Prostate gland (tissue), 2 donors: ENCODE measurements around the gene CAMSAP1. TPM values are rescaled to one million over a fixed set of nuclear protein-coding genes. Genes with fewer than 3 reads are reported as not detected.
A peak's percentile ranks its signal among the peaks of the same experiment; 100 is the strongest.
"Not testable (repeated sequence)": the region's sequence is repeated elsewhere in the genome, so short reads cannot be mapped to it uniquely, and the experiment has no call there.

Experiments
- DNase-seq: peaks from one replicate; pipeline ENCODE4 v3.0.0-alpha.2; 2019; ENCODE audit warnings: low spot score
- H3K27ac ChIP-seq, 2 donors: fragments of 200-600 bp; sonication (generic); 2 replicates each; pipeline ENCODE4 v1.5.1; 2017 to 2019
- H3K27me3 ChIP-seq: fragments of 200-600 bp; sonication (generic); replicated peaks from 2 replicates; pipeline ENCODE4 v1.5.1; 2019; ENCODE audit not compliant: insufficient read depth
- H3K36me3 ChIP-seq, 2 donors: fragments of 200-600 bp; sonication (generic); 1 replicate in 1 of 2; 2 replicates in 1 of 2; pipeline versions ENCODE4 v1.5.1 to v1.8.1; 2017 to 2019
- H3K4me1 ChIP-seq: fragments of 200-600 bp; sonication (generic); replicated peaks from 2 replicates; pipeline ENCODE4 v1.5.1; 2019
- H3K4me3 ChIP-seq, 2 donors: fragments of 200-600 bp; sonication (generic); 2 replicates each; pipeline ENCODE4 v1.5.1; 2017 to 2019
- H3K9me3 ChIP-seq: fragments of 200-600 bp; sonication (generic); 2 replicates; pipeline ENCODE4 v1.5.1; 2017
- POLR2A ChIP-seq: fragments of 450-650 bp; IDR thresholded peaks from one replicate; pipeline ENCODE4 v1.6.1; 2016; ENCODE audit warnings: antibody characterized with exemption, mild to moderate bottlenecking
- POLR2AphosphoS5 ChIP-seq: sonication (generic); formaldehyde crosslinking; IDR thresholded peaks from one replicate; pipeline ENCODE4 v1.6.1; 2017; ENCODE audit warnings: antibody characterized with exemption
- WGBS: methylation state at CpG from one replicate; pipeline ENCODE4 v1.1.5; 2018; 5-methylcytosine and 5-hydroxymethylcytosine counted together
- intact Hi-C: fragments of 100-400 bp; cut with DNase I; formaldehyde crosslinking; loops from one replicate; pipeline ENCODE4 v1.14.2; 2022
- total RNA-seq, 2 donors: library from RNA; depleted of rRNA; stranded (reverse); fragments of >200 nt; gene quantifications; one replicate each; pipeline ENCODE4 v1.1.0, GENCODE V29; 2016
- TF ChIP-seq, protein P1 (sequence below), 4 experiments: fragments of 200-600 bp in 2 of 4; fragments of 450-650 bp in 2 of 4; sonication (generic) in 2 of 4; IDR thresholded peaks; 1 replicate in 3 of 4; 2 replicates in 1 of 4; pipeline ENCODE4 v1.5.1; 2016 to 2019; ENCODE audit warnings: antibody characterized with exemption in 4 of 4, mild to moderate bottlenecking in 2 of 4, moderate library complexity in 2 of 4

Gene CAMSAP1
- total RNA-seq, 2 donors from 2014 or later = 28.3 to 86.6 TPM

DNA sequence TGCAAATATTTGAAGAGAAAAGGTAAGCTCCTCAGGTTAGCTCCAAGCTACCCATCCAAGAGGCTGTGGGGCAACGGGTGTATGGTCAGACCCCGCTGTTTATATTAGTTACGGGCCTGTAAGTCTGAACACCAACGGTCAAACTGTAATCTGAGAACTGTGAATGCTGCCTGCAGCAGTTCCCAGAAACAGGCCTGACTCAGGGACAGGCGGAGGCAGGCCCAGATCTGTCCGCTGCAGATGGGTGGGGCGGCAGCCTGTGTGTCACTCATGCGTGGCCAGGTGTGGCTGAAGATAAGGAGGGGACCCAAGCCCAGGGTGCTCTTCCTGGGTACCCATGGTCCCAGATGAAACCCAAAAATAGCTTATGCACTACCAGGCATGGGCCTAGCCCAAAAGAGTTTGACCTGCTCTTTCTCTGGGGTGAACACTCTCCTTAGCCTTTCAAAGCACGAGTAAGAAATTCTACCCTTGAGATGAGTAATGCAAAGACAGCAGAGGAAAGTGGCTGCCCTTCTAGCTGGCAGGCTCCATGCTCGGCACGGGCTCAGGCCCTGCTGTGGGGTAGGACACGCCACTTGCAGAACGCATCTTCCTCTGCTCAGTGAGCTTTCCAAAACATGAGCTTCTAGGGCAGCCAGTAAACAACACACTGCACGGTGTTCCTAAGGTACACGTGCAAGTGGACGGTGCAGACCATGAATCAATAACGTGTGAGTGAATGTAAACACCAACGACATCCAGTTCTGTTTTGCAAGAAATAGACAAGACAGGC is 44.7 kb upstream of the CAMSAP1 start:
- Histone ChIP-seq H3K4me1 (peaks cover 16% of the 10 kb centered on the region), H3K4me3 (no peak overlapping the region), H3K27ac (peak overlapping the region; percentile 56 to 61), H3K27me3 (no peaks in the 10 kb centered on the region), H3K9me3 (no peaks in the 10 kb centered on the region), H3K36me3 (peaks cover 0 to under 1% of the 10 kb centered on the region in 2 donors)
- 42% methylated on average over 18 of the region's 18 CpGs for WGBS
- intact Hi-C loops = no loop called here
- DNase-seq = peak; percentile 78
- TF ChIP-seq, protein P1, sequence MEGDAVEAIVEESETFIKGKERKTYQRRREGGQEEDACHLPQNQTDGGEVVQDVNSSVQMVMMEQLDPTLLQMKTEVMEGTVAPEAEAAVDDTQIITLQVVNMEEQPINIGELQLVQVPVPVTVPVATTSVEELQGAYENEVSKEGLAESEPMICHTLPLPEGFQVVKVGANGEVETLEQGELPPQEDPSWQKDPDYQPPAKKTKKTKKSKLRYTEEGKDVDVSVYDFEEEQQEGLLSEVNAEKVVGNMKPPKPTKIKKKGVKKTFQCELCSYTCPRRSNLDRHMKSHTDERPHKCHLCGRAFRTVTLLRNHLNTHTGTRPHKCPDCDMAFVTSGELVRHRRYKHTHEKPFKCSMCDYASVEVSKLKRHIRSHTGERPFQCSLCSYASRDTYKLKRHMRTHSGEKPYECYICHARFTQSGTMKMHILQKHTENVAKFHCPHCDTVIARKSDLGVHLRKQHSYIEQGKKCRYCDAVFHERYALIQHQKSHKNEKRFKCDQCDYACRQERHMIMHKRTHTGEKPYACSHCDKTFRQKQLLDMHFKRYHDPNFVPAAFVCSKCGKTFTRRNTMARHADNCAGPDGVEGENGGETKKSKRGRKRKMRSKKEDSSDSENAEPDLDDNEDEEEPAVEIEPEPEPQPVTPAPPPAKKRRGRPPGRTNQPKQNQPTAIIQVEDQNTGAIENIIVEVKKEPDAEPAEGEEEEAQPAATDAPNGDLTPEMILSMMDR (IDR thresholded peaks at IDR 0.05) = peak in 1 of 4 experiments; percentile 7
- no peak for TF ChIP-seq POLR2A
- peak; percentile 75 for TF ChIP-seq POLR2AphosphoS5

DNA sequence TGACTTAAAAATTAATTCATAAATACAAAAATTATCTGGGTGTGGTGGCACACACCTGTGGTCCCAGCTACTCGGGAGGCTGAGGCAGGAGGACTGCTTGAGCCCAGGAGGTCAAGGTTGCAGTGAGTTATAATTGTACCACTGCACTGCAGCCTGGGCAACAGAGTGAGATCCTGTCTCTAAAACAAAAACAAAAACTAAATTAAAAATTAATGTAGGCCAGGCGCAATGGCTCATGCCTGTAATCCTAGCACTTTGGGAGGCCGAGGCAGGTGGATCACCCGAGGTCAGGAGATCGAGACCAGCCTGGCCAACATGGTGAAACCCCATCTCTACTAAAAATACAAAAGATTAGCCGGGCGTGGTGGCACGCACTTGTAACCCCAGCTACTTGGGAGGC is 44.0 kb upstream of the CAMSAP1 start:
- Histone ChIP-seq H3K4me1 (peaks cover 16% of the 10 kb centered on the region), H3K27ac (peak overlapping the region; percentile 56 to 61)
- H3K27me3 ChIP-seq, H3K9me3 ChIP-seq, H3K4me3 ChIP-seq, DNase-seq, H3K36me3 ChIP-seq, intact Hi-C loops: not testable (repeated sequence)
- 82% methylated on average over 8 of the region's 8 CpGs for WGBS

DNA sequence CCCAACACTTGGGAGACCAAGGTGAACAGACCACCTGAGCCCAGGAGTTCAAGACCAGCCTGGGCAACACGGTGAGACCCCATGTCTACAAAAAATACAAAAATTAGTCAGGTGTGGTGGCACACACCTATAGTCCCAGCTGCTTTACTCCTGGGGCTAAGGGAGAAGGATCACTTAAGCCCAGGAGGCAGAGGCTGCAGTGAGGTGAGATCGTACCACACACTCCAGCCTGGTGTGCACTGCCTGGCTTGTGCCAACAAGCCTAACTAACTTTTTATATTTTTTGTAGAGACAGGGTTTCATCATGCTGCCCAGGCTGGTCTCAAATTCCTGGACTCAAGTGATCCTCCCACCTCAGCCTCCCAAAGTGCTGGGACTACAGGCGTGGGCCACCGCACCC is 43.5 kb upstream of the CAMSAP1 start:
- intact Hi-C loops, DNase-seq, H3K9me3 ChIP-seq, H3K27me3 ChIP-seq, H3K4me3 ChIP-seq: not testable (repeated sequence)
- WGBS = 84% methylated on average over 4 of the region's 4 CpGs
- peak overlapping the region; percentile 56 to 61 for H3K27ac ChIP-seq
- H3K4me1 ChIP-seq = peaks cover 16% of the 10 kb centered on the region
- H3K36me3 ChIP-seq = peaks cover 2 to 13% of the 10 kb centered on the region in 2 donors

GRCh38 chr9:135950135-135950682 is 42.9 kb upstream of the CAMSAP1 start:
- H3K4me1 ChIP-seq = peaks cover 16% of the 10 kb centered on the region
- H3K27me3 ChIP-seq = no peaks in the 10 kb centered on the region
- peak overlapping the region; percentile 53 to 62 for H3K27ac ChIP-seq
- H3K4me3 ChIP-seq = no peak overlapping the region
- DNase-seq = no peak
- WGBS = 78% methylated on average over 12 of the region's 12 CpGs
- peaks cover 4 to 19% of the 10 kb centered on the region in 2 donors for H3K36me3 ChIP-seq
- TF ChIP-seq, protein P1 (IDR thresholded peaks at IDR 0.05) = no peak
- TF ChIP-seq POLR2AphosphoS5 (no peak), POLR2A (no peak)
- H3K9me3 ChIP-seq = no peaks in the 10 kb centered on the region
- intact Hi-C loops = no loop called here

DNA sequence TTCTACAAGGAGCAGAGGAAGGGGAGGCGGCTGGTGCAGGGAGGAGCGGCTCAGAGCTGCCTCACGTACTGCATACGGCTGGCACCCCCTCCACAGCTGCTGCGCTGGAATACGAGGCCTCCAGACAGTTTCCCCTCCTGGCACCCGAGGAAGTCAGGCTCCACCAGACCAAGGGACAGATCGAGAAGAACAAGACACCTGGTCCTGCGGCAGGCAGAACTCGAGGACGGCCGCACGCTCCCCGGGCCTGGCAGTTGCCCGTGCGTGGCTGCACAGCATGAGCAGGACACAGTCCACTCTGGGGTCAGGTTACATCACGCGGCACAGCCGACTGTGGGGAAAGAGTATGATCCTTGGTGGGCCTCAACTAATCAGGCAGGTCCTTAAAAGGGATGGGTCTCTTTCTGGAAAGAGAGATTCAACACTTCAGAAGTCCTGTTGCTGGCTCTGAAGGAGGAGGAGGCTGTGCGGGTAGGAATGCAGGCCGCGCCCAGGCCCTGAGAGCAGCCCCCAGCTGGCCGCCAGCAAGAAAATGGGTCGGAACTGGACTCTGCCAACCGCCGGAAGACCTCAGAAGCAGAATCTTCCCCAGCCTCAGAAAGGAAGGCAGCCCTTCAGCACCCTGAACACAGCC is 42.3 kb upstream of the CAMSAP1 start:
- DNase-seq = no peak
- 58% methylated on average over 26 of the region's 26 CpGs for WGBS
- H3K36me3 ChIP-seq = peaks cover 9 to 19% of the 10 kb centered on the region in 2 donors
- peak; percentile 13 for TF ChIP-seq POLR2A
- TF ChIP-seq, protein P1 (IDR thresholded peaks at IDR 0.05) = no peak
- no peak for TF ChIP-seq POLR2AphosphoS5
- peaks cover 16% of the 10 kb centered on the region for H3K4me1 ChIP-seq
- intact Hi-C loops = no loop called here
- H3K27ac ChIP-seq = peak overlapping the region; percentile 53 to 62
- H3K9me3 ChIP-seq = no peaks in the 10 kb centered on the region
- H3K27me3 ChIP-seq = no peaks in the 10 kb centered on the region
- no peak overlapping the region for H3K4me3 ChIP-seq
